ENCODE results near the gene OR5K2. TPM values are rescaled to one million over a fixed set of nuclear protein-coding genes. Genes with fewer than 3 reads are reported as not detected.

The OR5K2 gene
- total RNA-seq, 4 donors from 2014 or later = not detected

- H3K27me3 ChIP-seq = no peaks in the 10 kb centered on the region
- WGBS, 2 donors = 91 to 95% methylated on average over 2 of the region's 2 CpGs
- intact Hi-C loops (cut with DNase I) = no loop called here
- no peaks in the 10 kb centered on the region for H3K9me3 ChIP-seq
- no peaks in the 10 kb centered on the region for H3K4me1 ChIP-seq
- H3K36me3 ChIP-seq = no peaks in the 10 kb centered on the region
- H3K4me3 ChIP-seq = no peak overlapping the region
- TF ChIP-seq CTCF (IDR thresholded peaks at IDR 0.05) (no peak), POLR2A (IDR thresholded peaks at IDR 0.05) (no peak)
- no peak overlapping the region for H3K27ac ChIP-seq
- DNase-seq = no peak
Measured at GRCh38 chr3:98457543-98457942, 39.9 kb upstream of the OR5K2 start.

GRCh38 chr3:98460220-98460619 is 37.3 kb upstream of the OR5K2 start:
- no peaks in the 10 kb centered on the region for H3K4me1 ChIP-seq
- H3K27ac ChIP-seq = no peak overlapping the region
- no peaks in the 10 kb centered on the region for H3K36me3 ChIP-seq
- DNase-seq = no peak
- no peaks in the 10 kb centered on the region for H3K9me3 ChIP-seq
- TF ChIP-seq CTCF (IDR thresholded peaks at IDR 0.05) (no peak), POLR2A (IDR thresholded peaks at IDR 0.05) (no peak)
- H3K27me3 ChIP-seq = no peaks in the 10 kb centered on the region
- no peak overlapping the region for H3K4me3 ChIP-seq
- intact Hi-C loops (cut with DNase I) = no loop called here

- TF ChIP-seq POLR2A (IDR thresholded peaks at IDR 0.05) = no peak
- TF ChIP-seq CTCF (IDR thresholded peaks at IDR 0.05) = no peak
- intact Hi-C loops (cut with DNase I) = no loop called here
- Histone ChIP-seq H3K27ac (no peak within 1 kb of the TSS), H3K4me1 (no peaks in the 10 kb centered on the region), H3K9me3 (no peaks in the 10 kb centered on the region), H3K27me3 (no peaks in the 10 kb centered on the region), H3K36me3 (no peaks in the 10 kb centered on the region), H3K4me3 (no peak within 1 kb of the TSS)
- 69 to 70% methylated on average over 1 of the region's 1 CpG for WGBS, 2 donors
- no peak for DNase-seq
Measured at GRCh38 chr3:98462901-98463300, 34.6 kb upstream of the OR5K2 start, which contains the start of gene OR5K1. Gene OR5K1, plus strand, starts transcription at chr3:98463201. Its CDS starts 6,376 bp downstream, at chr3:98469577.

- DNase-seq = no peak
- H3K27me3 ChIP-seq = no peaks in the 10 kb centered on the region
- no peak overlapping the region for H3K27ac ChIP-seq
- no peak for TF ChIP-seq POLR2A (IDR thresholded peaks at IDR 0.05)
- TF ChIP-seq CTCF (IDR thresholded peaks at IDR 0.05) = no peak
- 47 to 60% methylated on average over 2 to 3 of the region's 3 CpGs for WGBS, 2 donors
- intact Hi-C loops (cut with DNase I) = no loop called here
- H3K9me3 ChIP-seq = peaks cover 0 to 34% (median 14%) of the 10 kb centered on the region in 3 donors
- H3K4me1 ChIP-seq = no peaks in the 10 kb centered on the region
- H3K36me3 ChIP-seq = no peaks in the 10 kb centered on the region
- H3K4me3 ChIP-seq = no peak overlapping the region
Measured at GRCh38 chr3:98482717-98483482, 14.6 kb upstream of the OR5K2 start.

- Histone ChIP-seq H3K9me3 (peaks cover 0 to 33% (median 14%) of the 10 kb centered on the region in 3 donors), H3K4me1 (no peaks in the 10 kb centered on the region)
- WGBS, 2 donors = 62 to 77% methylated on average over 3 of the region's 3 CpGs
Measured at GRCh38 chr3:98483626-98484025, 13.9 kb upstream of the OR5K2 start.

More at GRCh38 chr3:98483626-98484025, 13.9 kb upstream of the OR5K2 start:
- intact Hi-C loops (cut with DNase I) = no loop called here
- no peaks in the 10 kb centered on the region for H3K36me3 ChIP-seq
- TF ChIP-seq POLR2A (IDR thresholded peaks at IDR 0.05) (no peak), CTCF (IDR thresholded peaks at IDR 0.05) (no peak)
- H3K27ac ChIP-seq = no peak overlapping the region
- H3K27me3 ChIP-seq = no peaks in the 10 kb centered on the region
- no peak for DNase-seq
- no peak overlapping the region for H3K4me3 ChIP-seq
